Prostate gland (tissue), 2 donors: ENCODE measurements around the gene CTNND2. TPM values are rescaled to one million over a fixed set of nuclear protein-coding genes. Genes with fewer than 3 reads are reported as not detected.

Source experiments
- DNase-seq: peaks from one replicate; pipeline ENCODE4 v3.0.0-alpha.2; 2019; ENCODE audit warnings: low spot score
- H3K27ac ChIP-seq, 2 donors: fragments of 200-600 bp; sonication (generic); 2 replicates each; pipeline ENCODE4 v1.5.1; 2017 to 2019
- H3K27me3 ChIP-seq: fragments of 200-600 bp; sonication (generic); replicated peaks from 2 replicates; pipeline ENCODE4 v1.5.1; 2019; ENCODE audit not compliant: insufficient read depth
- H3K36me3 ChIP-seq, 2 donors: fragments of 200-600 bp; sonication (generic); 1 replicate in 1 of 2; 2 replicates in 1 of 2; pipeline versions ENCODE4 v1.5.1 to v1.8.1; 2017 to 2019
- H3K4me1 ChIP-seq: fragments of 200-600 bp; sonication (generic); replicated peaks from 2 replicates; pipeline ENCODE4 v1.5.1; 2019
- H3K4me3 ChIP-seq, 2 donors: fragments of 200-600 bp; sonication (generic); 2 replicates each; pipeline ENCODE4 v1.5.1; 2017 to 2019
- H3K9me3 ChIP-seq: fragments of 200-600 bp; sonication (generic); 2 replicates; pipeline ENCODE4 v1.5.1; 2017
- CTCF ChIP-seq, 4 experiments: fragments of 200-600 bp in 2 of 4; fragments of 450-650 bp in 2 of 4; sonication (generic) in 2 of 4; IDR thresholded peaks; 1 replicate in 3 of 4; 2 replicates in 1 of 4; pipeline ENCODE4 v1.5.1; 2016 to 2019; ENCODE audit warnings: antibody characterized with exemption in 4 of 4, mild to moderate bottlenecking in 2 of 4, moderate library complexity in 2 of 4
- POLR2A ChIP-seq: fragments of 450-650 bp; IDR thresholded peaks from one replicate; pipeline ENCODE4 v1.6.1; 2016; ENCODE audit warnings: antibody characterized with exemption, mild to moderate bottlenecking
- POLR2AphosphoS5 ChIP-seq: sonication (generic); formaldehyde crosslinking; IDR thresholded peaks from one replicate; pipeline ENCODE4 v1.6.1; 2017; ENCODE audit warnings: antibody characterized with exemption
- WGBS: methylation state at CpG from one replicate; pipeline ENCODE4 v1.1.5; 2018; 5-methylcytosine and 5-hydroxymethylcytosine counted together
- intact Hi-C: fragments of 100-400 bp; cut with DNase I; formaldehyde crosslinking; loops from one replicate; pipeline ENCODE4 v1.14.2; 2022
- total RNA-seq, 2 donors: library from RNA; depleted of rRNA; stranded (reverse); fragments of >200 nt; gene quantifications; one replicate each; pipeline ENCODE4 v1.1.0, GENCODE V29; 2016

Gene CTNND2
- total RNA-seq, 2 donors from 2014 or later, result 5.5 to 11.2 TPM

GRCh38 chr5:11258001-11258400, 646.2 kb downstream of the CTNND2 start:
- TF ChIP-seq CTCF (IDR thresholded peaks at IDR 0.05), result no peak
- no peak overlapping the region for H3K27ac ChIP-seq
- no peak for DNase-seq
- no peaks in the 10 kb centered on the region for H3K9me3 ChIP-seq
- no peaks in the 10 kb centered on the region for H3K27me3 ChIP-seq
- no peak overlapping the region for H3K4me3 ChIP-seq
- no peaks in the 10 kb centered on the region for H3K36me3 ChIP-seq
- WGBS, result 96% methylated on average over 5 of the region's 5 CpGs
- intact Hi-C loops, result no loop called here
- H3K4me1 ChIP-seq, result no peaks in the 10 kb centered on the region

DNA sequence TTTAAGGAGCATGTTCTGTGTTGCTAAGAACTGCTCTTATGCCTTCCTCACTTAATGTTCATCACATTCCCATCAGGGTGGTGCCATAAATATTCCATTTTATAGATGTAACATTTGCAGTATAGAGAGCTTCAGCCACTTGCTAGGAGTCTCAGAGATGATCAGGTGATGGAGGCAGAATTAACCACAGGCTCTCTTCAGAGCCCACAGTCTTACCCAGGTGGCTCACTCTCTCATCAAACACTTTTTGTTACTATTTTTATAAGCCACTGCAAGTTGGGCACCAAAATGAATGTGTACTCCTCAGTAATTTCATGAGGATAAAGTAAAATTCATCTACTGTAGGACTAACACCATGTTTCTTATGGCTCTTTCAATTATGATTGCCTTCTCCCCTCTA, 651.7 kb downstream of the CTNND2 start:
- TF ChIP-seq CTCF (IDR thresholded peaks at IDR 0.05) (no peak), POLR2AphosphoS5 (no peak), POLR2A (no peak)
- intact Hi-C loops, result no loop called here
- no peak for DNase-seq

GRCh38 chr5:11252075-11252474, 652.2 kb downstream of the CTNND2 start:
- Histone ChIP-seq H3K4me1 (no peaks in the 10 kb centered on the region), H3K27me3 (no peaks in the 10 kb centered on the region), H3K27ac (no peak overlapping the region), H3K9me3 (no peaks in the 10 kb centered on the region), H3K36me3 (no peaks in the 10 kb centered on the region), H3K4me3 (no peak overlapping the region)
- 36% methylated on average over 1 of the region's 1 CpG for WGBS
- TF ChIP-seq POLR2AphosphoS5 (no peak), CTCF (IDR thresholded peaks at IDR 0.05) (no peak), POLR2A (no peak)
- no peak for DNase-seq
- intact Hi-C loops, result no loop called here

More for the DNA sequence above, 651.7 kb downstream of the CTNND2 start:
- Histone ChIP-seq H3K4me3 (no peak overlapping the region), H3K27ac (no peak overlapping the region), H3K4me1 (no peaks in the 10 kb centered on the region), H3K27me3 (no peaks in the 10 kb centered on the region), H3K9me3 (no peaks in the 10 kb centered on the region), H3K36me3 (no peaks in the 10 kb centered on the region)

- H3K4me3 ChIP-seq, result no peak overlapping the region
- no peaks in the 10 kb centered on the region for H3K27me3 ChIP-seq
- intact Hi-C loops, result no loop called here
- WGBS, result 24% methylated on average over 6 of the region's 6 CpGs
- H3K27ac ChIP-seq, result no peak overlapping the region
- H3K4me1 ChIP-seq, result no peaks in the 10 kb centered on the region
- no peak for DNase-seq
- no peaks in the 10 kb centered on the region for H3K36me3 ChIP-seq
- no peaks in the 10 kb centered on the region for H3K9me3 ChIP-seq
- TF ChIP-seq POLR2AphosphoS5 (peak; percentile 9), CTCF (IDR thresholded peaks at IDR 0.05) (no peak), POLR2A (no peak)
Measured at GRCh38 chr5:11251247-11251646, 653.0 kb downstream of the CTNND2 start.

GRCh38 chr5:11248966-11249365, 655.3 kb downstream of the CTNND2 start:
- Histone ChIP-seq H3K4me1 (no peaks in the 10 kb centered on the region), H3K27me3 (no peaks in the 10 kb centered on the region), H3K27ac (no peak overlapping the region), H3K9me3 (no peaks in the 10 kb centered on the region), H3K36me3 (no peaks in the 10 kb centered on the region), H3K4me3 (no peak overlapping the region)
- intact Hi-C loops, result no loop called here
- no peak for TF ChIP-seq CTCF (IDR thresholded peaks at IDR 0.05)
- DNase-seq, result no peak
- WGBS, result 80% methylated on average over 4 of the region's 4 CpGs
